HepG2 (cell line): ENCODE measurements around the gene SEC14L5. TPM values are rescaled to one million over a fixed set of nuclear protein-coding genes. Genes with fewer than 3 reads are reported as not detected.

Source experiments
- BRF2 ChIP-seq: sonication (generic); formaldehyde crosslinking; IDR thresholded peaks from 2 replicates; pipeline ENCODE4 v1.8.1; 2022; ENCODE audit warnings: mild to moderate bottlenecking, missing genetic modification reagents
- HIVEP1 ChIP-seq: sonication (generic); formaldehyde crosslinking; IDR thresholded peaks from 2 replicates; pipeline ENCODE4 v1.4.0; 2020; ENCODE audit warnings: mild to moderate bottlenecking, missing genetic modification reagents
- HMGXB4 ChIP-seq, 2 experiments: sonication (generic) in 1 of 2; formaldehyde crosslinking in 1 of 2; IDR thresholded peaks; 2 replicates each; pipeline versions ENCODE4 v1.4.0 to v1.6.1; 2018 to 2020; ENCODE audit warnings: missing genetic modification reagents in 2 of 2, borderline replicate concordance in 1 of 2, low read depth in 1 of 2, mild to moderate bottlenecking in 1 of 2, missing biosample characterization in 1 of 2
- HNF4A ChIP-seq: sonication (generic); formaldehyde crosslinking; IDR thresholded peaks from 2 replicates; pipeline ENCODE4 v1.4.0; 2020; ENCODE audit warnings: missing genetic modification reagents
- HNRNPL ChIP-seq: fragments of 200-400 bp; formaldehyde crosslinking; IDR thresholded peaks from 2 replicates; pipeline ENCODE4 v1.6.1; 2017; ENCODE audit warnings: mild to moderate bottlenecking, low read depth, low read length
- MEIS1 ChIP-seq: sonication (generic); formaldehyde crosslinking; IDR thresholded peaks from 2 replicates; pipeline ENCODE4 v1.9.0; 2021; ENCODE audit warnings: mild to moderate bottlenecking, missing genetic modification reagents, moderate library complexity, borderline replicate concordance
- MLLT10 ChIP-seq: sonication (generic); formaldehyde crosslinking; IDR thresholded peaks from 2 replicates; pipeline ENCODE4 v1.4.0; 2020; ENCODE audit warnings: missing genetic modification reagents
- PITX1 ChIP-seq: sonication (generic); formaldehyde crosslinking; IDR thresholded peaks from 2 replicates; pipeline ENCODE4 v1.5.1; 2020; ENCODE audit warnings: mild to moderate bottlenecking, missing genetic modification reagents
- RAD21 ChIP-seq: fragments of 450-650 bp; formaldehyde crosslinking; IDR thresholded peaks from 2 replicates; pipeline ENCODE4 v1.5.0; 2020; ENCODE audit warnings: mild to moderate bottlenecking
- SRSF1 ChIP-seq: fragments of 200-400 bp; formaldehyde crosslinking; optimal IDR thresholded peaks from 2 replicates; pipeline ENCODE3; 2017; ENCODE audit warnings: mild to moderate bottlenecking, low read depth, low read length, moderate library complexity
- U2AF1 ChIP-seq: fragments of 200-400 bp; formaldehyde crosslinking; optimal IDR thresholded peaks from 2 replicates; pipeline ENCODE3; 2017; ENCODE audit warnings: mild to moderate bottlenecking, low read depth, low read length
- ZBTB39 ChIP-seq: sonication (generic); formaldehyde crosslinking; IDR thresholded peaks from 2 replicates; pipeline ENCODE4 v1.5.0; 2020; ENCODE audit warnings: missing genetic modification reagents
- ZFP36 ChIP-seq: fragments of 150-350 bp; IDR thresholded peaks from 2 replicates; pipeline ENCODE4 v1.6.1; 2018; ENCODE audit warnings: borderline replicate concordance, low read length, low read depth; ENCODE audit not compliant: partially characterized antibody
- ZFP37 ChIP-seq: sonication (generic); formaldehyde crosslinking; IDR thresholded peaks from 2 replicates; pipeline ENCODE4 v1.4.0; 2020; ENCODE audit warnings: missing genetic modification reagents, borderline replicate concordance
- ZNF142 ChIP-seq: sonication (generic); formaldehyde crosslinking; IDR thresholded peaks from 2 replicates; pipeline ENCODE4 v1.4.0; 2020; ENCODE audit warnings: missing genetic modification reagents
- ZNF382 ChIP-seq: sonication (generic); formaldehyde crosslinking; IDR thresholded peaks from 2 replicates; pipeline ENCODE4 v1.5.0; 2020; ENCODE audit warnings: missing genetic modification reagents, mild to moderate bottlenecking, borderline replicate concordance
- ZNF430 ChIP-seq: sonication (generic); formaldehyde crosslinking; IDR thresholded peaks from 2 replicates; pipeline ENCODE4 v1.9.0; 2021; ENCODE audit warnings: mild to moderate bottlenecking, missing genetic modification reagents
- polyA plus RNA-seq, 8 experiments: library from polyadenylated mRNA; depleted of rRNA in 3 of 8; stranded (reverse) in 7 of 8; unstranded in 1 of 8; fragments of >200 nt; fragmentation: Illumina TruSeq in 4 of 8; extraction: Trizol in 4 of 8; gene quantifications; 2 replicates each; pipeline versions ENCODE4 v1.2.1 to v1.2.3, GENCODE V29; 2011 to 2016; ENCODE audit warnings: low read depth in 4 of 8, missing spikeins in 1 of 8, mixed read lengths in 1 of 8; ENCODE audit not compliant: insufficient read depth in 1 of 8
- total RNA-seq, 5 experiments: library from RNA; depleted of rRNA; stranded (reverse); fragments of >200 nt; fragmentation: Illumina TruSeq; extraction: Trizol; gene quantifications; 2 replicates each; pipeline ENCODE4 v1.2.3, GENCODE V29; 2016; ENCODE audit warnings: low read depth in 1 of 5

The SEC14L5 gene
- total and polyA plus RNA-seq, 2 of the 13 experiments (the other 11 are each of a cell fraction or from before 2014, with no cell fraction given) = 0.40 to 0.42 TPM

- TF ChIP-seq SRSF1 = peak; percentile 92
- TF ChIP-seq ZNF382 (CRISPR knock-in tag) = no peak
- TF ChIP-seq MEIS1 (CRISPR knock-in tag) = 0 out of 2 replicates have a peak, but pooled peaks have one; percentile 22
- no peak for TF ChIP-seq U2AF1
- TF ChIP-seq ZBTB39 = 0 out of 2 replicates have a peak, but pooled peaks have one; percentile 52
- peak; percentile 50; the same call in 1 of the 2 replicates for TF ChIP-seq PITX1 (CRISPR knock-in tag)
- no peak; the same call in 1 of the 2 replicates for TF ChIP-seq ZNF142 (CRISPR knock-in tag)
- peak; percentile 44 for TF ChIP-seq HNF4A (CRISPR knock-in tag)
- TF ChIP-seq HNRNPL = peak; percentile 99
- TF ChIP-seq BRF2 (CRISPR knock-in tag) = no peak
- no peak for TF ChIP-seq ZNF430
- no peak for TF ChIP-seq ZFP37 (CRISPR knock-in tag)
- peak; percentile 87 for TF ChIP-seq HIVEP1
- TF ChIP-seq RAD21 (CRISPR knock-in tag) = peak; percentile 62
- no peak for TF ChIP-seq MLLT10 (CRISPR knock-in tag)
- no peak for TF ChIP-seq ZFP36
- TF ChIP-seq HMGXB4 (CRISPR knock-in tag; IDR thresholded peaks at IDR 0.05; ENCODE audit: borderline replicate concordance in 1 of 2, low read depth in 1 of 2) = no peak; a peak in 1 of 4 replicates
These were observed 13.5 kb upstream of the SEC14L5 start (continued) for GRCh38 chr16:4944333-4945281.
